Measurements from ENCODE around the gene LRFN4.

GRCh38 chr11:66886671-66887221 lies 29.9 kb downstream of the LRFN4 start:
- TF ChIP-seq SUZ12 (IDR thresholded peaks at IDR 0.05; ENCODE audit: extremely low read depth, insufficient read depth, insufficient read length) (no peak), YY1 (IDR thresholded peaks at IDR 0.05; ENCODE audit: insufficient read depth, insufficient read length) (no peak)
